Measurements from ENCODE around the gene IL34. TPM values are rescaled to one million over a fixed set of nuclear protein-coding genes. Genes with fewer than 3 reads are reported as not detected.
A peak's percentile ranks its signal among the peaks of the same experiment; 100 is the strongest.

IL34 gene
- total RNA-seq, 6 experiments from 2014 or later, result 0.09 TPM; not detected in 4

DNA sequence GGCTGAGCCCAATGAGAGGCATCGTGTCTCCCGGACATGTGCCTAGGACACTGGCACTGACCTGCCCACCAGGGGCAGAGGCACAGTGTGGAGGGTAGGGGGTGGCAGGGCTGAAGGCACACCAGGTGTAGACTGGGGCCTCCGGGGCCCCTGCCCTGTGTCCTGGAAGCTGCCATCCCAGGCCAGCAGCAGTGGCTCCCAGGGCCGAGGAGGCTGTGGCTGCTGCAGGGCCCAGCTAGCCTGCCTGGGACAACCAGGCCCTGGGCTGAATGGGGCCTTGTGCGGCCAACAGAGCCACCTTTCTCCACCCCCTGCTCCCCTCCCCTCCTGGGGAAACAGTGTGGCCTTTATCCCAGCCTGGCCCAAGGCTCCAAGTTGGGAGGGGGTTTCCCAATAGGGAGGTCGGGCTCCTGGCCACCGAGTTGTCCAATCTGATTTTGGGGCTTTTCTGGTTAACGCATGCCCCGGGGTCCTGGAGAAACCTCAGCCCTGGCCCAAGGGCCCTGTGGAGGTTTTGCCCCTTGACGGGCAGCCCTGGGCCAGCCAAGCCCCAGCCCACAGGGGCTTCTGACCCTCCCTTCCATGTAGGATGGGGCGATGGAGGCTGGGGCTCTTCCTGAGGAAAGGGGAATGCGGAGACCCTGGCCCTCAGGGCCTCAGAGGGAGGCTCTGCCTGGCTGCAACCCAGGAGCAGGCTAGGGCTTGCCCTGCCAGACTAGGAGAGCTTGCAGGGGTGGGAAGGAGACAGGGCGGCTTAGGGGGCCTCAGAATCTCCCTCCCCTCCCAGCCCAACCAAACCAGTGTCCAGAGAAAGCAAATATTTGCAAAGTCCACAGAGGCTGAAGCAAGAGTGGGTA is 35.3 kb downstream of the IL34 start:
- Mint-ChIP-seq H3K4me1 (ENCODE audit: low read depth) (peaks cover 17% of the 10 kb centered on the region), H3K27ac (no peak overlapping the region)

DNA sequence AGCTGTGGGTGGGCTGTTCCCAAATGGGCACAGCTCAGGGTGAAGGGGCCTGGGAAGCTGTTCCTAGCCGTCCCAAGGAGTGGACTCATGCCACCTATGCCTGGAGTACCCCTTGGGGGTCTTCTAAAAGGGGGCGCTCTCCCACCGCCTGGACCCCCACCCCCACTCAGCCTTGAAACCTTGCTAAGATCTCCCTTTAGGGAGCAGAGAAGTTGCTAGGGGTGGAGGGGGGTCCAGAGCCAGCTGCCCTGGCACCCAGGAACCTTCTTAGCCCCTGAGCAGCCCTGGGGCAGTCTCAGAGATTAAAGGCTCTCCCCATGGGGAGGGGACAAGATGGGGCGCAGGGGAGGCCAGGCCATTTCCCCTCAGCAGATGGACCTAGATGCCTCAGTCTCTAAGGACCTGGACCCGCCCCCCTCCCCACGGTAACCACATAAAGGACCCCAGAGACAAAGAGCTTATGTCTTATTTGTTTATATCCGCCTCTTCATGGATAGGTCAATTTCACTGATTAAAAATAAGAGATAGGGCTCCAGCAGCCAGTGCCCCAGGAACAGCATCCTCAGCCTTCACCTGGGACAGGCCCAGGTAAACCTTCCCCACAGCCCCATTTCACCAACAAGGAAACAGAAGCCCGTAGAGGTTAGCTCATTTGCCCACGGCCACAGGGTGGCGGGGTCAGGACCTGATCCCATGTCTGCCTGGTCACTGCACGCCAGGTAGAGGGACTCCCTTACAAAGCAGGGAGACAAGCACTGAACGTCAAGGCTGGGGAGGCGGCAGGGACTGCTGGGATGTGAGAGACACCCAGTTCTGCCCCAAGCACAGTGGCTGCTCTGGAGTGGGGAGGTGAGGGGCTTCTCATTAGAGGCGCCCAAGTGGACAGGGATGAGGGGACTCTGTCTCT is 36.1 kb downstream of the IL34 start:
- no peak for DNase-seq
- Mint-ChIP-seq H3K36me3 (ENCODE audit: low read depth) (no peaks in the 10 kb centered on the region), H3K27ac (0 out of 2 replicates have a peak overlapping the region, but pooled peaks have one; percentile 31), H3K27me3 (ENCODE audit: insufficient read depth) (peaks cover 5% of the 10 kb centered on the region; the same call in 1 of the 2 replicates), H3K4me1 (ENCODE audit: low read depth) (peaks cover 26% of the 10 kb centered on the region), H3K4me3 (peak overlapping the region; percentile 24; the same call in 1 of the 2 replicates), H3K9me3 (no peaks in the 10 kb centered on the region)
- TF ChIP-seq CTCF (IDR thresholded peaks at IDR 0.05), result no peak

More for the DNA sequence above, 35.3 kb downstream of the IL34 start:
- 0 out of 2 replicates have a peak, but pooled peaks have one; percentile 12 for TF ChIP-seq CTCF (IDR thresholded peaks at IDR 0.05)
- H3K4me3 Mint-ChIP-seq, result no peak overlapping the region
- no peaks in the 10 kb centered on the region for H3K9me3 Mint-ChIP-seq
- H3K27me3 Mint-ChIP-seq (ENCODE audit: insufficient read depth), result peaks cover 5% of the 10 kb centered on the region; the same call in 1 of the 2 replicates
- H3K36me3 Mint-ChIP-seq (ENCODE audit: low read depth), result no peaks in the 10 kb centered on the region
- no peak for DNase-seq

DNA sequence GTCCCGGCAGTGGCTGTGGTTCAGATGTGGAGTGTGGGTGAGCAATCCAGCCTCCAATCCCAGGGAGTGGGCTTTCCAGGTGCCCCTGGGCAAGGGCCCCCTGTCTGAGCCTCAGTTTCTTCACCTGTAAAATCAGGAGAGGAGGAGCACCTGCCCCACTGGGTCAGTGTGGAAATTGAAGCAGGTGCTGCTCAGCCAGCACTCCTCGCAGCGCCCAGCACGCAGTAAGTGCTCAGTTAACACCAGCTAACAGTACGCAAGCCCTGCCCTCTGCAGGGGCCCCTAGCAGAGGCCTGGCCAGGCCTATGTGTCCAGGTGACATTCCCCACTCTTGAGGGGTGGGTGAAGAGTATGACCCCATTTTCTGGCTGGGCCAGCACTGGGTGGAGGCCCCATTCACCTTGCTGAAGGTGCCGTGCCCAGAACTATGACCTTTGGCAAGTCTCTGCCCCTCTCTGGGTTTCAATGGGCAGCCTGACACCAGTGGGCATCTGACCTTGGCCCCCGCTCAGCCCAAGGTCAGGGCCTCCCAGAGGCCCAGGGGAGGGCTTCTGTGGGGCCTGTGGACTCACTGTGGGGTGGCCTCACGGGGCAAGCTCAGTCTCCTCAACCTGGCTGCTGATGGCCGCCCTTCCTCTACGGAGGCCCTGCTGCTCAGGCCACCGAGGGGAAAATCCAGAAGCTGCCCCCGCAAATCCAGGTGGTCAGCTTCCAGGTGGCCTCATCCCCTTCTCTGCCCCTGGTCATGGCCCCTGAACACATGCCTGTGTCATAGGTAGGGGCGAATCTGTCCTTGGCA is 37.0 kb downstream of the IL34 start:
- peaks cover 35% of the 10 kb centered on the region for H3K4me1 Mint-ChIP-seq (ENCODE audit: low read depth)
- H3K36me3 Mint-ChIP-seq (ENCODE audit: low read depth), result no peaks in the 10 kb centered on the region
- peaks cover 3% of the 10 kb centered on the region for H3K27me3 Mint-ChIP-seq (ENCODE audit: insufficient read depth)
- H3K4me3 Mint-ChIP-seq, result peak overlapping the region; percentile 90
- peak overlapping the region; percentile 61 for H3K27ac Mint-ChIP-seq
- no peak for TF ChIP-seq CTCF (IDR thresholded peaks at IDR 0.05)
- no peak for DNase-seq
- H3K9me3 Mint-ChIP-seq, result no peaks in the 10 kb centered on the region

DNA sequence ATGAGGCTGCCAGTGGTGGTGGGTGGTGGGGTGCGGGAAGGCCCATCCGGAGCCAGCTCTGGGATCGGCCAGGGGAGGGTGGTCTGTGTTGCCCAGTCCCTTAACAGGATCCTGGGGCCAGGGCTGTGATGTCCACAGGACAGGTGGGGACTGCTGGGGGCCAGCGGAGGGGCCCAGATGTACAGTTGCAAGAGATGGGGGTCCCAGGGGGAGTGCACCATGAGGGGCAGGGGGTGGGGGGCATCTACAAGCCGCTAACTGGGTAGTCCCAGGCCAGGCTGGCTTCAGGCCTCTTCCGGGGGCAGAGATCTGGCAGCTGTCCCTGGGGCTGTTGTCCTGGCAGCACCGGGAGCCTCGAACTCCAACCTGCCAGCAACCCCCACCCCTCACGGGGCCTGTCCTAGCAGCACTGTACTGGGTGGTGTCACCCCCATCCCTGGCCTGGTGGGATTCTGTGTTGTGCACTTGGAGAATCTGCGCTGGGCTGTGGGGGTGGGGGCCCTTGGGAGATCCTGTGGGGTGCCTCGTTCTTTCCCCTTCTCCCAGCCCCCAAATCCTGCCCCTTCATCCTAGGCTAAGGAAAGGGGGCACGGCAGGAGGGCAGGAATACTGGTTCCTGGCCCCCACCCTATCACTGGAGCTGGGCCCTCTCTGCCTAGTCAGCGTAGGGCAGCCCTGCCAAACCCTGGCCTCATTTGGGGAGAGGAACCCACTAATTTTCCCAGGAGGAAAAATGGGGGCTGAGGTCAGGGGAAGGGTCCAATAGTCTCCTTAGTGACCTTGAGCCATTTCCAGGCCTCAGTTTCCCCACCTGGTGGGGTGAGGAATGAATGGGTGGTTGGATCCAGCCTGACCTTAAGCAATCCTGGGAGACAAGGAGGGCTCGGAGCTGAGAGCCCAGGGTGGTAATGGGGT is 38.0 kb downstream of the IL34 start:
- Mint-ChIP-seq H3K4me1 (ENCODE audit: low read depth) (peaks cover 41% of the 10 kb centered on the region), H3K27me3 (ENCODE audit: insufficient read depth) (peaks cover 3% of the 10 kb centered on the region), H3K4me3 (peak overlapping the region; percentile 90), H3K9me3 (no peaks in the 10 kb centered on the region), H3K27ac (peak overlapping the region; percentile 77), H3K36me3 (ENCODE audit: low read depth) (no peaks in the 10 kb centered on the region)
- no peak for TF ChIP-seq CTCF (IDR thresholded peaks at IDR 0.05)
- DNase-seq, result no peak
